HG03558 (cell line): ENCODE measurements around the gene CCDC102A.
A peak's percentile ranks its signal among the peaks of the same experiment; 100 is the strongest.
"Not testable (repeated sequence)": the region's sequence is repeated elsewhere in the genome, so short reads cannot be mapped to it uniquely, and the experiment has no call there.

Experiments
- ATAC-seq: cut with Tn5 transposase; IDR thresholded peaks from one replicate; pipeline ENCODE4 v1.9.1; 2021; ENCODE audit warnings: moderate number of reproducible peaks; ENCODE audit not compliant: unreplicated experiment; ENCODE audit errors: extremely low read depth

Gene CCDC102A

GRCh38 chr16:57507136-57508034 is 29.0 kb downstream of the CCDC102A start:
- no peak for ATAC-seq

GRCh38 chr16:57505169-57505568 is 31.2 kb downstream of the CCDC102A start:
- ATAC-seq: no peak

GRCh38 chr16:57504491-57504890 is 31.9 kb downstream of the CCDC102A start:
- no peak for ATAC-seq

- no peak for ATAC-seq
These were observed 32.4 kb downstream of the CCDC102A start for GRCh38 chr16:57504001-57504400.

DNA sequence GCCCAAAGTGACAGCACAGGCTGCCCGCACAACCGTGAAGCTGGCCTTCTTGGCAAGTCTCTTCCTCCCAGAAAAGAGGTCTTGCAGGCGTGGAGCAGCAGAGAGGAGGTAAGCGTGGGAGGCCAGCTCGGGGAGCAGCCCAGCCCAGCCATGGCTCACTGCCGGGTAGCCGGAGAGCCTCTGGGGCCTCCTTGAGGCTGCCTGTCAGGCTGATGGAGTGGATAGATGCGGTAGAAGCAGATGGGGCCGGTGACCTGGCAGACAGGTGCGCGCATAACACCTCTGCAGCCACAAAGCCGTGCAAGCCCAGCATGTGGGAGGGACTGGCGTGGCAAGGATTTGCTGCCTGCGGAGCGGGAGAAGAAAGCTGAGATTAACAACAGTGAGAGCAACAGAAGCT is 33.0 kb downstream of the CCDC102A start:
- no peak for ATAC-seq

- no peak for ATAC-seq
These were observed 34.2 kb downstream of the CCDC102A start for GRCh38 chr16:57502048-57502775.

GRCh38 chr16:57501492-57501891 is 34.9 kb downstream of the CCDC102A start:
- ATAC-seq: no peak

DNA sequence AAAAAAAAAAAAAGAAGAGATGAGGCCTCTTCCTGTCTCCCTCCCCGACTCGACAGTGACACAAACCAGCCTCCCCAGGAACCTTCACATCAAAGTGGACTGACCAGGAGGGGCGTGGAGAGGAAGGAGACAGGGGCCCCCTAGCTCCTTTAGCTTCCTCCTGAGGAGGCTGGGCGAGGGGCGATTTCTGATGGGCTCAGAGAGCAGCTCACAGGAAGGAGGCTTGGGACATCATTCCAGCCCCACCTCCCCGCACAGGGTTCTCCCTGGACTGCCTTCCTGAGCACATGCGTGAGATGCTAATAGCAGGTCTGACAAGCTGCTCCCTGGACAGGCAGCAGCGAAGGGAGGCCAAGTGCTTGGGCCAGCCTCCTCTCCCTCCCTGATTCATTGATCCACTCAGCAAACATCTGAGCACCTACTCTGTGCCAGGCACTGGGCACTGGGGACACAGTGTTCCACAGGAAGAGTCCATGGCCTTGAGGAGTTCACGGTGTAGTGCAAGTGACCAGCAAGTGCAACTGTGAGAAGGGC is 35.7 kb downstream of the CCDC102A start:
- no peak for ATAC-seq

- not testable (repeated sequence) for ATAC-seq
These were observed 36.4 kb downstream of the CCDC102A start for GRCh38 chr16:57499941-57500340.

DNA sequence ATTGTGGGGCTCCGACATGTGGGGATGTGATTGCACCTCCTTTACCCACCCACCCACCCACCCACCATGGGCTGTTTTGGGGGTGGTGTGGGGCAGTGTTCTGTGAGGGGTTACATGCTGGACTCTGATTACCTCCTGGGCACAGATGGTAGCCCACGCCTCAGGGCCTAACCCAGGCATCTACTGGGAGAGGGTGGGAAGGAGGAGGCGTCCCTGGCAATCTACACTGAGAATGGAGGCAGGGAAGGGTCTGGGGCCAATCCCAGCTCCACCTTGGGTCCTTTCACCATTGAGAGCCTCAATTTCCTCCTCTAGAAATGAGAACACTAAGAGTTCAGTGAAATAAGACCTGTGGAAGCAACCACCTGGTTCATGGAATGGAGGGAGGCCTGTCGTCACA is 38.3 kb downstream of the CCDC102A start:
- no peak for ATAC-seq

DNA sequence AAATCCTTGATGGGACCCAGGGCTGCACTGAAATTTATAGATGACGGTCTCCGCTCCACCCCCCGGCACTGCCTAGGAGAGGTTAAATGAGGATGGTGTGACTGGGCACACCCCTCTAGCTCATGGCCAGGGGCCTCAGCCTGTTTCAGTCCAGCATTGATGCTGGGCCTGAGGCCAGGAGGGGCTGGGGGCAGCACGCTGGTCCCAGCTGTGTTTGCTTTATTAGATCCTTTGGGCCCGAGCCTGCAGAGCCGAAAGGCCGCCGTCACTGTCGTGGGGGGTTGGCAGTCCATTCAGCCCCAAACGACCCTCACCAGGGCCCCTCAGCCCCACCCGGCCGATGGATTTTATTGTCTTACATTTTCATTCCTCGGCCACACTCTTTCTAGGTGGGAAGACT is 39.2 kb downstream of the CCDC102A start:
- ATAC-seq: no peak

- no peak for ATAC-seq
These were observed 42.6 kb downstream of the CCDC102A start for GRCh38 chr16:57493767-57494166.

DNA sequence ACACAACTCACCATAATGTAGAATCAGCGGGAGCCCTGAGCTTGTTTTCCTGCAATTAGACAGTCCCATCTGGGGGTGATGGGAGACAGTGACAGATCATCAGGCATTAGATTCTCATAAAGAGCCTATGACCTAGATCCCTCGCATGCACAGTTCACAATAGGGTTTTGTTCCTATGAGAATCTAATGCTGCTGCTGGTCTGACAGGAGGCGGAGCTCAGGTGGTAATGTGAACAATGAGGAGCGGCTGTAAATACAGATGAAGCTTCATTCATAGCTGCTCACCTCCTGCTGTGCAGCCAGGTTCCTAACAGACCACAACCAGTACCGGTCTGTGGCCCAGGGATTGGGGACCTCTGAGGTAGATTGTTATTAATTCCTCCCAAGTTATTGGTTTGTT is 47.1 kb downstream of the CCDC102A start:
- ATAC-seq: no peak

DNA sequence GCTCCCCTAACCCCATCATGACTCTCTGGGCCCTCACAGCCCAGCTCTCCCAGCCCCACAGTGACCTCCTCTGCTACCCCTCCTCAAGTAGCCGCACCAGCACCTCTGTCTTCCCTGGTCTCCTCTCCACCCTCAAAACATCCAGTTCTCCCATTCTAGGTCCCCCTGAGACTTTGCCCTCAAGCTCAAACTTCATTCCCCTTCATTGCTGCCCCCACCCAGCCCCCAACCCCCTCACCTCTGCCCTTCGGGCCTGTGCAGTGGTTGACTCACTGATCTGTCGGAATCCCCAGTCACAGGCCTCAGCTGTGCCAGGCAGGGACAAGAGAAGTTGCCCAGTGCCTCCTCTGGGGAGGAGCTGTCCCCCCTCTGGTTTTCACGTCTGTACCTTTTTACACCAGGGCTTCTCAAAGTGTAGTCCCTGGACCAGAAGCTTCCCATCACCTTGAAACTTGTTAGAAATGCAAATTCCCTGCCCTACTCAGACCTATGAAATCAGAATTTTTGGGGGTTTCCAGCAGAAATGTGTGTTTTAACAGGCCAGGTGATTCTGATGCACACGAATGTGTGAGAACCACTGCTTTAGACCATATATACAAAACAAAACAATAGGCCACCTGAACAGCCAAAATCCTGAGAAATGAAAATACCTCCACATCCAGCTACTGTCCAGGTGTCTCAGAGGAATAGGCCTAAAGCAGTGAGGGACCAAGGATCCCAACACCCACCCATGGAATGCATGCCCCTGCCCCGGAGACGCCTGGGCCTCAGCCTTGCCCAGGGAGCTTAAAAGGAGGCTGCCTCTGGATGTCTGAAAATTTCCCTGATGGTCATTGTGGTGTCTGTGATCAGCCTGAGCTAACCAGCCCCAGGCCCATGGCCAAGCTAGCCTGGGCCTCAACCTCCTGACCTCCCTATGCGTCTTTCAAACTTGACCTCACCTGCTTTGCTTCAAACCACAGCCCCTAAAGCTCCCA is 49.2 kb downstream of the CCDC102A start:
- no peak for ATAC-seq

GRCh38 chr16:57485916-57486857 is 50.2 kb downstream of the CCDC102A start, which contains the start of gene DOK4:
Gene DOK4 (minus strand): TSS chr16:57486493. CDS start chr16:57479507, 6,986 bp downstream.
- ATAC-seq: peak; percentile 55

DNA sequence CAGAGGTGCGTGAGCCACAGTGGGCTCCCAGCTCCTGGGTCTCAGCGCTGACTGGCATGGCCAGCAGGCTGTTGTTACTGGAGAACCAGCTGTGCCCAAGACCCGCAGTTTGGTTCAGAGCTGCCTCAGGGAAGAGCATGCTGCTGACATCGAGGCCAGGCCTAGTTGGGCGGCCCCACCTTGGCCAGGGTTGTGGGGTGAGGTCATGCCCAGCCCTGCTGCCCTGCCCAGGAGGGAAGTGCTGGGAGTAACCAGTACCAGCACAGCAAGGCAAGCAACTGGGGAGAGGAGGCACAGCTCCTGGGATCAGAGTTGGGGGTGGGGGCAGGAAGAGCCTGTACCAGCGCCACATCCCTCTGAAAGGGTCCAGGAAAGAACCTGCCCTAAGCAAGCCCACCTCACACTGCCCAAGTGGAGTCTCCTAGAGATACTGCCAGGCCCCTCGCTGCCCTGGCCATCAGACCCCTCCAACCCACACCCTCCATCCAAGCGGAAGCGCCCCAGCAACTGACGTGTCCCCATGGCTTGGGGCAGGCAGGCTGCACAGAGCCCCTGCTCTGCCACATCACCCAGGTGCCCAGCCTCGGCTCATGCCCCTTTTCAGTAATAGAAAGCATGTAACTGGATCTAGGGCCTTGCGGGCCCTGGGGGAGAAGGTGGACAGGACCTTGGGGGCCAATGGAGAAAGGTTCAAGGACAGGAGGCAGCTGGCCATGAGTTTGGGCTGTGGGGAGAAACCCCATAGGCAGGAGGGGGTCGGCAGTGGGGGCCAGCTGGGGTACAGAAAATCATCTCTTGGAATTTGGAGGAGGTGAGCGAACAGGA is 51.1 kb downstream of the CCDC102A start:
- ATAC-seq: no peak

GRCh38 chr16:57484515-57485005 is 51.8 kb downstream of the CCDC102A start:
- no peak for ATAC-seq
